Motor neuron (in vitro differentiated cells): ENCODE data around the gene STOML2. TPM values are rescaled to one million over a fixed set of nuclear protein-coding genes. Genes with fewer than 3 reads are reported as not detected.

Experiments
- ATAC-seq, 8 experiments: fragments of 200-7000 bp; cut with Tn5 transposase; replicated peaks in 6 of 8; 2 replicates each; pipeline ENCODE4 v1.8.0; 2021; ENCODE audit warnings: mild to moderate bottlenecking in 8 of 8, moderate library complexity in 8 of 8
- H3K27ac ChIP-seq, 2 donors: fragments of 250-450 bp; sonication (Bioruptor Pico); 2 replicates each; pipeline ENCODE4 v1.9.0; 2021; ENCODE audit warnings: antibody characterized with exemption in 2 of 2, mild to moderate bottlenecking in 2 of 2, moderate library complexity in 1 of 2
- H3K4me1 ChIP-seq, 2 donors: fragments of 250-450 bp; sonication (Bioruptor Pico); replicated peaks in 1 of 2; 2 replicates each; pipeline ENCODE4 v1.6.1; 2021; ENCODE audit warnings: antibody characterized with exemption in 2 of 2, mild to moderate bottlenecking in 2 of 2, moderate library complexity in 1 of 2
- H3K4me3 ChIP-seq, 5 donors: fragments of 250-450 bp; sonication (Bioruptor Pico); 2 replicates each; pipeline ENCODE4 v1.9.0; 2021; ENCODE audit warnings: antibody characterized with exemption in 5 of 5, mild to moderate bottlenecking in 5 of 5, moderate library complexity in 4 of 5
- WGBS, 10 experiments: fragments of 450-650 bp; shearing (Covaris generic); methylation state at CpG; one replicate each; pipeline ENCODE4 v1.0.0; 2022; 5-methylcytosine and 5-hydroxymethylcytosine counted together
- in situ Hi-C, 9 experiments: fragments of 400-800 bp; cut with MboI; loops; one replicate each; pipeline ENCODE4 v1.15.0; 2021; ENCODE audit warnings: low sequenced_read_pairs in 9 of 9, low pct_unique_long_range_greater_than_20kb in 2 of 9; ENCODE audit not compliant: unreplicated experiment in 9 of 9
- total RNA-seq, 8 experiments: library from RNA; unstranded; fragments of 300-600 nt; gene quantifications; 2 replicates each; pipeline versions ENCODE4 v1.2.3 to v1.2.4, GENCODE V29; 2022

STOML2 gene
- total RNA-seq, 8 experiments from 2014 or later = 87.2 to 178 (median 125) TPM

GRCh38 chr9:35060548-35061207 is 42.3 kb downstream of the STOML2 start:
- Histone ChIP-seq H3K4me3 (no peak overlapping the region), H3K4me1 (no peaks in the 10 kb centered on the region), H3K27ac (no peak overlapping the region)
- WGBS, 10 experiments = 40 to 100% (median 93%) methylated on average over 1 to 5 of the region's 11 CpGs; no CpG with 5 or more reads in 1 of the 10 experiments
- ATAC-seq = no peak
- in situ Hi-C loops = no loop called here

- 80 to 100% (median 94%) methylated on average over 2 to 6 of the region's 10 CpGs; no CpG with 5 or more reads in 4 of the 10 experiments for WGBS, 10 experiments
- in situ Hi-C loops = no loop called here
- ATAC-seq = no peak
- Histone ChIP-seq H3K4me1 (no peaks in the 10 kb centered on the region), H3K4me3 (no peak overlapping the region), H3K27ac (no peak overlapping the region)
These were observed 43.5 kb downstream of the STOML2 start for GRCh38 chr9:35059438-35059837.

- Histone ChIP-seq H3K4me1 (no peaks in the 10 kb centered on the region), H3K27ac (no peak overlapping the region), H3K4me3 (no peak overlapping the region)
- 93 to 100% (median 96%) methylated on average over 1 to 8 of the region's 8 CpGs; no CpG with 5 or more reads in 3 of the 10 experiments for WGBS, 10 experiments
- in situ Hi-C loops = no loop called here
- ATAC-seq = no peak
These were observed 45.7 kb downstream of the STOML2 start for GRCh38 chr9:35057271-35057620.

GRCh38 chr9:35056571-35057270 is 46.2 kb downstream of the STOML2 start:
- peak in 4 of 8 experiments; percentile 10 to 46 (median 27) for ATAC-seq
- in situ Hi-C loops = no loop called here
- no peak overlapping the region for H3K4me3 ChIP-seq
- no peaks in the 10 kb centered on the region for H3K4me1 ChIP-seq
- no peak overlapping the region for H3K27ac ChIP-seq
- WGBS, 10 experiments = 60 to 100% (median 95%) methylated on average over 1 to 7 of the region's 9 CpGs; no CpG with 5 or more reads in 2 of the 10 experiments

- ATAC-seq = no peak
- H3K4me1 ChIP-seq = no peaks in the 10 kb centered on the region
- no peak overlapping the region for H3K27ac ChIP-seq
- H3K4me3 ChIP-seq = no peak overlapping the region
- 85 to 100% (median 96%) methylated on average over 1 to 12 of the region's 14 CpGs; no CpG with 5 or more reads in 1 of the 10 experiments for WGBS, 10 experiments
- in situ Hi-C loops = no loop called here
These were observed 47.9 kb downstream of the STOML2 start for GRCh38 chr9:35054871-35055644.

GRCh38 chr9:35054185-35054835 is 48.6 kb downstream of the STOML2 start:
- ATAC-seq = no peak
- H3K4me3 ChIP-seq = no peak overlapping the region
- H3K4me1 ChIP-seq = no peaks in the 10 kb centered on the region
- 60 to 100% (median 71%) methylated on average over 1 to 5 of the region's 5 CpGs; no CpG with 5 or more reads in 2 of the 10 experiments for WGBS, 10 experiments
- H3K27ac ChIP-seq = no peak overlapping the region
- in situ Hi-C loops = no loop called here

GRCh38 chr9:35051069-35051967 is 51.6 kb downstream of the STOML2 start:
- Histone ChIP-seq H3K27ac (no peak overlapping the region), H3K4me1 (no peaks in the 10 kb centered on the region), H3K4me3 (no peak overlapping the region)
- 80 to 100% (median 86%) methylated on average over 2 to 7 of the region's 7 CpGs; no CpG with 5 or more reads in 1 of the 10 experiments for WGBS, 10 experiments
- peak in 4 of 8 experiments; percentile 36 to 66 (median 50) for ATAC-seq
- in situ Hi-C loops = no loop called here

Other genes with a start within 250 kb of the STOML2 start
- gene PHF24, start 144.8 kb downstream of the STOML2 start, total RNA-seq = 10 to 100 TPM in 1 of 8 experiments, 1 to 10 TPM in 3, under 1 TPM in 4; 0.04 to 21.3 (median 0.93) TPM
- gene DNAJB5, start 113.4 kb downstream of the STOML2 start, total RNA-seq = 10 to 100 TPM in 6 of 8 experiments, 1 to 10 TPM in 2; 4.8 to 45.8 (median 30.2) TPM
- gene VCP, start 30.5 kb downstream of the STOML2 start, total RNA-seq = 100 to 1,000 TPM; 112 to 342 (median 164) TPM
- gene FANCG, start 23.2 kb downstream of the STOML2 start, total RNA-seq = 10 to 100 TPM in 7 of 8 experiments, 1 to 10 TPM in 1; 9.1 to 40.7 (median 22.5) TPM
- gene PIGO, start 6.5 kb downstream of the STOML2 start, total RNA-seq = 10 to 100 TPM in 5 of 8 experiments, 1 to 10 TPM in 3; 7.8 to 27.0 (median 12.7) TPM
- 10 to 100 TPM; 16.1 to 39.3 (median 23.2) TPM for gene ATOSB, start 12.7 kb upstream of the STOML2 start, total RNA-seq
- 10 to 100 TPM; 32.3 to 71.1 (median 53.4) TPM for gene UNC13B, start 58.9 kb upstream of the STOML2 start, total RNA-seq